ENCODE results near the gene ZRANB3.

- TF ChIP-seq, protein P1, sequence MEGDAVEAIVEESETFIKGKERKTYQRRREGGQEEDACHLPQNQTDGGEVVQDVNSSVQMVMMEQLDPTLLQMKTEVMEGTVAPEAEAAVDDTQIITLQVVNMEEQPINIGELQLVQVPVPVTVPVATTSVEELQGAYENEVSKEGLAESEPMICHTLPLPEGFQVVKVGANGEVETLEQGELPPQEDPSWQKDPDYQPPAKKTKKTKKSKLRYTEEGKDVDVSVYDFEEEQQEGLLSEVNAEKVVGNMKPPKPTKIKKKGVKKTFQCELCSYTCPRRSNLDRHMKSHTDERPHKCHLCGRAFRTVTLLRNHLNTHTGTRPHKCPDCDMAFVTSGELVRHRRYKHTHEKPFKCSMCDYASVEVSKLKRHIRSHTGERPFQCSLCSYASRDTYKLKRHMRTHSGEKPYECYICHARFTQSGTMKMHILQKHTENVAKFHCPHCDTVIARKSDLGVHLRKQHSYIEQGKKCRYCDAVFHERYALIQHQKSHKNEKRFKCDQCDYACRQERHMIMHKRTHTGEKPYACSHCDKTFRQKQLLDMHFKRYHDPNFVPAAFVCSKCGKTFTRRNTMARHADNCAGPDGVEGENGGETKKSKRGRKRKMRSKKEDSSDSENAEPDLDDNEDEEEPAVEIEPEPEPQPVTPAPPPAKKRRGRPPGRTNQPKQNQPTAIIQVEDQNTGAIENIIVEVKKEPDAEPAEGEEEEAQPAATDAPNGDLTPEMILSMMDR (IDR thresholded peaks at IDR 0.05) = no peak
- TF ChIP-seq POLR2A (IDR thresholded peaks at IDR 0.05) = no peak
- TF ChIP-seq EP300 (IDR thresholded peaks at IDR 0.05) = no peak
Measured at GRCh38 chr2:135162786-135163185, 368.2 kb downstream of the ZRANB3 start.

Measured in ovary (tissue), 3 donors.